Stimulated activated CD8-positive, alpha-beta memory T cell treated with anti-CD3 and anti-CD28 coated beads, Interleukin-15, amount 100 ng/mL, for 48 hours (primary cell): ENCODE results near the gene LINGO4.
A peak's percentile ranks its signal among the peaks of the same experiment; 100 is the strongest.

Experiments used
- DNase-seq, 2 donors: peaks; one replicate each; pipeline ENCODE4 v3.0.0-alpha.2; 2020; ENCODE audit warnings: low read depth in 2 of 2

LINGO4 gene

GRCh38 chr1:151805066-151805820 is at the start of gene LINGO4:
TSS of gene LINGO4 (minus strand) at chr1:151805419. CDS start at chr1:151802704, 2,715 bp downstream.
- no peak for DNase-seq

- no peak for DNase-seq
Observed at GRCh38 chr1:151854658-151855057, 49.4 kb upstream of the LINGO4 start.

GRCh38 chr1:151853411-151853943 is 48.3 kb upstream of the LINGO4 start, which contains the start of gene THEM5:
TSS of gene THEM5 (minus strand) at chr1:151853712. CDS start at chr1:151853565, 147 bp downstream.
- DNase-seq, result no peak

- no peak for DNase-seq
Observed at GRCh38 chr1:151852733-151853132, 47.5 kb upstream of the LINGO4 start.

GRCh38 chr1:151851886-151852285 is 46.7 kb upstream of the LINGO4 start:
- no peak for DNase-seq

GRCh38 chr1:151849871-151850270 is 44.7 kb upstream of the LINGO4 start:
- DNase-seq, result no peak

GRCh38 chr1:151849126-151849525 is 43.9 kb upstream of the LINGO4 start:
- DNase-seq, result no peak

GRCh38 chr1:151847867-151848596 is 42.8 kb upstream of the LINGO4 start:
- no peak for DNase-seq

GRCh38 chr1:151846686-151847237 is 41.5 kb upstream of the LINGO4 start:
- DNase-seq, result no peak

- DNase-seq, result no peak
Observed at GRCh38 chr1:151846062-151846568, 40.9 kb upstream of the LINGO4 start.

GRCh38 chr1:151843398-151843797 is 38.2 kb upstream of the LINGO4 start:
- no peak for DNase-seq

GRCh38 chr1:151841141-151841540 is 35.9 kb upstream of the LINGO4 start:
- no peak for DNase-seq

GRCh38 chr1:151840421-151840820 is 35.2 kb upstream of the LINGO4 start:
- no peak for DNase-seq

- peak; percentile 56 to 61 for DNase-seq
Observed at GRCh38 chr1:151839457-151840403, 34.5 kb upstream of the LINGO4 start, which contains the start of gene C2CD4D. TSS of gene C2CD4D (minus strand) at chr1:151839820. CDS start at chr1:151838989, 831 bp downstream.

GRCh38 chr1:151839082-151839412 is 33.8 kb upstream of the LINGO4 start:
- no peak for DNase-seq

GRCh38 chr1:151838222-151839081 is 33.2 kb upstream of the LINGO4 start:
- no peak for DNase-seq

- no peak for DNase-seq
Observed at GRCh38 chr1:151837884-151838221, 32.6 kb upstream of the LINGO4 start.

- no peak for DNase-seq
Observed at GRCh38 chr1:151837197-151837596, 32.0 kb upstream of the LINGO4 start.

GRCh38 chr1:151835596-151835995 is 30.4 kb upstream of the LINGO4 start:
- no peak for DNase-seq

GRCh38 chr1:151834239-151834638 is 29.0 kb upstream of the LINGO4 start:
- no peak for DNase-seq
